Inflammatory macrophage treated with lipopolysaccharide for 1 hour (primary cell): Measurements from ENCODE around the gene FCGR2B.
"Not testable (repeated sequence)": the region's sequence is repeated elsewhere in the genome, so short reads cannot be mapped to it uniquely, and the experiment has no call there.

ENCODE experiments used
- DNase-seq, 2 donors: peaks; one replicate each; pipeline ENCODE4 v3.0.0-alpha.2; 2020 to 2022

Gene FCGR2B

DNA sequence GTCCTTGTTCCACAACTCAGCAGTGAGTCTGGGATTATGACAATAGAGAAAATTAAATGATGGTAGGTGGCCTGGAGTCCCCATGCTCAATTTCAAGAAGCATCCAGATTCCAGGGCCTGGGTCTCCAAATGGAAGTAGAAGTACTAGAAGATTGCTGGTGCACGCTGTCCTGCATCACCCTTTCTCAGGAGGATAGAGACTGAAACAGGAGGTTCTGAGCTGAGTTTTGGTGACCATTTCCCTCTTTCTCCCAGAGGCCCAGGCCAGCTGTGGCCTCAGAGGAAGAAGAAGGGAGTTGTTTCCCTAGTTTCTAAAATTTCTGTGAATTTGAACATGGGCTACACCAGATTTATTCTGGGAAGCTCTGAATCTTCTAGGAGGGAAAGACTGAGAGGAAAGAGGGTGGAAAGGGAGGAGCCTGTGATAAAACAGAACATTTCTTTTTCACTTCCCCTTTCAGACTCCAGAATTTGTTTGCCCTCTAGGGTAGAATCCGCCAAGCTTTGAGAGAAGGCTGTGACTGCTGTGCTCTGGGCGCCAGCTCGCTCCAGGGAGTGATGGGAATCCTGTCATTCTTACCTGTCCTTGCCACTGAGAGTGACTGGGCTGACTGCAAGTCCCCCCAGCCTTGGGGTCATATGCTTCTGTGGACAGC lies at the start of gene FCGR2B:
FCGR2B (plus strand) TSS at position 460 of the 656 bp plus-strand sequence; CDS start at position 559, 99 bp downstream.
- DNase-seq = not testable (repeated sequence)

DNA sequence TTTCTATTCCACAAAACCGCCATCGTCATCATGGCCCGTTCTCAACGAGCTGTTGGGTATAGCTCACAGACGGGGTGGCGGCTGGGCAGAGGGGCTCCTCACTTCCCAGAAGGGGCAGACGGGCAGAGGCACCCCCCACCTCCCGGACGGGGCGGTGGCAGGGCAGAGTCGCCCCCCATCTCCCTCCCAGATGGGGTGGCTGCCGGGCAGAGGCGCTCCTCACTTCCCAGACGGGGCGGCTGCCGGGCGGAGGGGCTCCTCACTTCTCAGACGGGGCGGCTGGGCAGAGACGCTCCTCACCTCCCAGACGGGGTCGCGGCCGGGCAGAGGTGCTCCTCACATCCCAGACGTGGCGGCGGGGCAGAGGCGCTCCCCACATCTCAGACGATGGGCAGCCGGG lies 46.5 kb upstream of the FCGR2B start:
- DNase-seq = not testable (repeated sequence)

DNA sequence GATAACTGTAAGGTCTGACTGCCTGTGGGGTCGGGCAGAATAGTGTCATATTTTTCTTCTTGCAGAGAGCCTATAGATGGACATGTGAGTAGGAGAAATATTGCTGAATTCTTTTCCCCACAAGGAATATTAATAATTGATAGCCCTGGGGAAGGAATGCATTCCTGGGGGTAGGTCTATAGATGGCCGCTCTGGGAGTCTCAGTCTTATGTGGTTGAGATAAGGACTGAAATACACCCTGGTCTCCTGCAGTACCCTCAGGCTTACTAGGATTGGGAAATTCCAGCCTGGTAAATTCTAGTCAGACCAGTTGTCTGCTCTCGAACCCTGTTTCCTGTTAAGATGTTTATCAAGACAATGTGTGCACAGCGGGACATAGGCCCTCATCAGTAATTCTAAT lies 44.4 kb upstream of the FCGR2B start:
- not testable (repeated sequence) for DNase-seq

DNA sequence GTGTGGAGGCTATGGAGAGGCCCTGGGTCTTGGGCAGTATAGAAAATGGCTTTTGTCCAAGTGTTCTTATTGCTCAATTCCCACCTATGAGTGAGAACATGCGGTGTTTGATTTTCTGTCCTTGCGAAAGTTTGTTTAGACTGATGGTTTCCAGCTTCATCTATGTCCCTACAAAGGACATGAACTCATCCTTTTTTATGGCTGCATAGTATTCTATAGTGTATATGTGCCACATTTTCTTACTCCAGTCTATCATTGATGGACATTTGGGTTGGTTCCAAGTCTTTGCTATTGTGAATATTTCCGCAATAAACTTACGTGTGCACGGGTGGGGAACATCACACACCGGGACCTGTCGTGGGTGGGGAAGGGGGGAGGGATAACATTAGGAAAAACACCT lies 42.5 kb upstream of the FCGR2B start:
- DNase-seq = not testable (repeated sequence)

DNA sequence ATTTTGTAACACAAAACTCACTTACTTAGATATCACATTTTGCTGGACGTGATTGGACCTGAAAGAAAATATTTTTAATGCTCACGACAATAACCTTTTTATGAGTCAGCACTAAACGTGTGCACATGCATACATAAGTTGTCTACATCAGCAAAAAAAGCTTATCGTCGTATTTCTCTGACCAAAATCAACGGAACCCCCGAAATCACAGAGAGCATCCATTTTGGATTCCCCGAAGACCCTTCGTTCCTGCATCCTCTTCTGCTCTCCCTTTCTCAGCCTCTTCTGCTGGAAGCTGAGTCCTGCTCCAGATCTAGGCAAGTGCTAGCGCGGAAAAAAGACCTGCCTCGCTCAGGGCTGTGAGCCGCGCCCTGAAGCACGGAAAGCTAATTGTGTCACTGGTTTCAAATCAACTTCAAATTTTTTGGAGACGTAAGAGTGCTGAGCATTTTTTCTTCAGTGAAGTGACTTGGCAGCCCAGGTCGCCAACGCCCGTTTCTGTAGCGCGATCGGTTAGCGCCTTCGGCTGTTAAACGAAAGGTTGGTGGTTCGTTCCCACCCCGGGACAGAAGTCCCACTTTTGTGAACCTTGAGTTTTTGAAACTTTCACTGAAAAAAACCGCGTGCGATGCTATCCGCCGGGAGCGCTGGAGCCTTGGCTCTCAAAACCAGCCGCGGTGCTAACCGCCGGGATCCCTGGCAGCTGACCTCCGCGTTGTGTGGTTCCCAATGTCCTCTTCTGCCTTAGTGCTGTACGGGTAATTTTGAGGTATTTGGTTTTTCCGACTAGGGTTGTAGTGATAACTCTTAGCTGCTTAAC lies 41.6 kb upstream of the FCGR2B start:
- peak; percentile 80 to 93 for DNase-seq

DNA sequence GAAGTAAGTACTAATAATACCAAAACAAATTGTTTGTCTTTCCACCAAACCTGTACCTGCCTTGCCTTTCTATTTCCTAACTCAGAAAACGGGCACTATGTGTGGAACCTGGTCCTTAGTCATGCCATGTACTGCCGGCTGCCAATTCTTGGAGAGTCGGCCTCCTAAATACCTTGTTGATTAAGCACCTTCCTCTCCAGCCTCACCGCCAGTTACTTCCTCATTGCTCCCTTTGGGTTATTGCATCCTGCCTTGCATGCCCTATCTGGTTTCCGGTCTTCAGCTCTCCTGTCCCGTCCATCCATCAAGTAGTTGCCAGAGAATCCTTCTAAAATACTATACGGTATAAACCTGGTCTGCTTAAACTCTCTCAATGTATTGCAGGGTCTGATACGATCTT lies 40.9 kb upstream of the FCGR2B start:
- peak in 1 of 2 donors; percentile 17 for DNase-seq

DNA sequence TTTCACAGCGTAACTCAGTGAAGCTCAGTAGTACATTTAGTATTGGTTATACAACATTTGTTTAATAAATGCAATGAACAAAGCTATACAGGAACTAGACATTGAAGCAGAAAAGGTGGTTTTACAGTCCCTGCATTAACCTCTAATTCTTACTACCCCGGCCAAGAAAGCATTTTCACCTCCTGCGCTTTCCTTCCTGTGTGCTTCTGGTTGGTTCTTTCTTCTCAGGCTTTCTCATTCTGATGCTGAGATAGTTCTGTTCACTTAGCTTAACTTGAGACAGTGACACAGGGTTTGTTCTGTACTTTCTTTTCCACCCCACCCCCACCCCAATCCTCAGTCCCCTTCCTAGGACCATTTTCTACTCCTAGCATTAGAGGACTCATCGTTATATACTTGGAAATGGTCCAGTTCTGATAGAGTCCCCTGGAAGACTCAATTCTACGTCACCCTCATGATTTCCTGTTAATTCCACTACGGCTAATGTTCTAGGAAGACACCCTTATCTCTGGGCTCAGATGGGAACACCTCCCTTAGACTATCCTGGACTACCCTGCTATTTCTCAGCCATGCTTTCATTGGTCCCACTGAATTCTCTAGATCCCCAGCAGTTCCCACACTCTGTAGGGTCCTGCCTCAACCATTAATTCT lies 39.4 kb upstream of the FCGR2B start:
- not testable (repeated sequence) for DNase-seq

DNA sequence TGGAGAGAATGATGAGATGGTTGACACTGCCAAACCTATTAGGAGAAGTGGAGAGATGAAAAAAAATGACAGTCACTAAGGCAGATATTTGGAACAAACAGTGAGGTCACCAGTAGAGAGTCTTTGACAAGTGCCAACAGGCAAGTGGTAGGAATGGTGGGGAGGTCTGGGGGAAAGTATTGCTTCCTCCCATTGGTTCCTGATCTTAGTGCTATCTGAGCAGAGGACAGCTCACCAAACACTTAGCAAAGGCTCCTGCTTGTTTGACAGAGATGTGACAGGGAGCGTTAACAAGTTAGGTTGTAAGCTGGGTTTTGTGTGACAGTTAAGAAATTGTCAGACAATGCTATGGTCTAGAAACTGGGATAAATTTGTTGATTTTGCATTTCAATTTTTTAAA lies 38.3 kb upstream of the FCGR2B start:
- DNase-seq = not testable (repeated sequence)

DNA sequence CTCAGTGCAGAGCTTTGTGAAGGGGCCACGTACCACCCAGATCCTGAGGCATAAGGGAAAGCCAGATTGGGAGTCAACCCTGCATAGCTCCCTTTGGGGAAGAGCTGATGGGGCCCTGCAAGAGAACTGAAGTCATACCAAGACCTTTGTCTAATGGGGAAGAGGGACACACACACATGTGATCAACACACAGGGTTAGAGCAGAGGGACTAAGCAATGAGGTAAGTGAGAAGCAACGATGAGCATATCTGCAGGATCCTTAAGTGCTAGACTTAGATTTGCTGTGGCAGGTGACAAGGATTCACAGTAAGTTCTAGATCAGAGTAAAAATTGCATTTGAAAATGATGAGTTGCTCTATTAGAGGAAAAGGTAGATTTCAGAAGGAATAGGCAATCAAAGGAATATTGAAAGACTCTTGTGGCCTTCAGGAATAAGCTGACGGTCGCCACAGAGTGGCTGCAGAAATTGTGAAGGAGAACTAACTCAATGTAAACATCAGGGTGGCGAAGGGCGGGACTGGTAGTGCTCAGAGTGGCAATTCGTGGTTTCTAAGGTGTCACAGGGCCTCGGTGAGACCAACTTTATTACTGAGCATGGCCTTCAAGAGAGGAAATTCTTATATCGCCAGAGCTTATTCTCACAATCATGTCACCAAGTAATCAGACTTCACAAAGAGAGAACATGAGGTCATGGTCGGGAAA lies 36.3 kb upstream of the FCGR2B start:
- not testable (repeated sequence) for DNase-seq

DNA sequence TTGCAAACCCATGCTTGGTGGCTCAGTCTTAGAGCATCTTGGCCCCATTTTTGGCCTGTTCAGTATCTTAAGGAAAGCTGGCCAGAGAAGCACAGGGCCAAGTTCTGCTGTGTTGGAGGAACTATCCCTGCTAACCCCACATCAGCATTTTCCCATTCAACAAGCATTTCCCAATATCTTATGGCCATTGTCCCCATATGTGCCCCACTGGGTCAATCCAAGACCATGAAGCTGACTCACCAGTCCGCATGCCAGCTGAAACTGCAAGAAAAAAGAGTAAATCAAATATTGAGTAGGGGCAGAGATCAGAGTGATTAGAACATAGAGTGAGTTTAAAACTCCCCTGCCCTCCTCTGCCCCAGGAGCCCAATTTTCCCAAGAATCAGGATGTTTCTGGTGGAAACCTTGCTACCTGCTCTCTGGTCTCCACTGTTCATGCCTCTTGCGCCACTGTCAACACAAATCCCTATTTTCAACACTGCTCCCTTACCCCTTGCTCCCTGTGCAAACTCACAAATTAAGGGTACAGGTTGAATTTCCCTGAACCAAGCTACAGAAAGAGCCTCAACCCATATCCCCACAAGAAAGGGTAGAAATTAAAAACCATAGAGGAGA lies 32.7 kb upstream of the FCGR2B start:
- DNase-seq = not testable (repeated sequence)

DNA sequence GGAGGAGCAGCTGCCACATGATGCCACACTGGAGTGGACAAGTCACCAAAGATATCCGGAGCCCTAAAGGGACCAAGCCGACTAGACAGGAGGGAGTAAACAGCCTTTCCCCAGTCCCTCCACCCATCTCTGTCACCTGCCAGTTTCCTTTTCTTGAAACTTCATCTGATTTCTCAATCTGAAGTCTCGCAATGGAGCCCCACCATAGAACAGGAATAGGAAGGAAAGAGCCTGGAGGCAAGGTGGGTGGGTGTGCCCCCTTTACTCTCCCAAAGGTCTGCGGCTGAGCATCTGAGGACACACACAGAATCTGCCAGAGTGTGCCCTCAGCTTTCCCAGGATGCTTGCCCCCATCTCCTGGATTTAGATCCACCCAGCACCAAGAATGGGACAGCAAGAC lies 31.9 kb upstream of the FCGR2B start, which contains the start of gene FCGR3B:
FCGR3B (minus strand) TSS at position 101 of the 400 bp plus-strand sequence; CDS start at position 19, 82 bp downstream.
- no peak for DNase-seq

DNA sequence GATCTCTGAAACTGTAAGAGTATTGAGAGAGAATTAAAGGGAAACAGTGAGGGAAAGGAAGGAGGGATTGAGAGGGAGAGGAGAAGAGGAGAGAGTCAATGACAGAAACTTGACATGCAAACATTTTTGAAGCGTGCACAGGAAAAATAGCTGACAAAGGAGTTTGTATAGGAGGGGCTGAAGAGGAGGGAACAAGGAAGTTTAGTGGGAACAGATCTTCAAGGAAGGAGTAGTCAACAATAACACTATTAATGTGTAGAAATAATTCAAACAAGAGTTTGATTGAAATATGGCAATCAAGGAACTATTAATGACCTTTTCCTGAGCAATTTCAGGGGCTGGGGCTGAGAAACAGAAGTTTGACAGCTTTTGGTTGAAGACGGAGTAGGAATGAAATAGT lies 27.9 kb upstream of the FCGR2B start:
- DNase-seq = not testable (repeated sequence)

DNA sequence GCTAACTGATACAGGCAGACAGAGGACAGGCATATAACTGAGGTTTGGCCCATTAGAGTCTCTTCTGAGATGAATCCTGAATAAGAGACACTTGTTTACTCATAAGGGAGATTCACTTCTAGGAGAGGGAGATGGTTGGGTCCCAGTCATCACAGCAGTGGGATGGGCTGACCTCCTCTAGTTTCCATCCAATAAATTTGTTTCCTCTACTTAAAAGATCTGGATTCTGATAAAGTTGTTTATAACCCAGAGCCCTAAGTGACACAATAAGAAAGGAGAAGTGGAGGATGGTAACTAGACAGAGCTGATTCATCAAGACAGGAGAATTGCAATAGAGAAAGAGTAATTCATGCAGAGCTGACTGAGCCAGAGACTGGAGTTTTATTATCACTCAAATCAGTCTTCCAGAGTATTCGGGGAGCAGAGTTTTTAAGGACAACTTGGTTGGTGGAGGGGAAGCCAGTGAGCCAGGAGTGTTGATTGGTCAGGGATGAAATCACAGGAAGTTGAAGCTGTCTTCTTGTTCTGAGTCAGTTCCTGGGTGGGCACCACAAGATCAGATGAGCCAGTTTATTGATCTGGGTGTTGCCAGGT lies 26.7 kb upstream of the FCGR2B start:
- DNase-seq = peak; percentile 26 to 54

DNA sequence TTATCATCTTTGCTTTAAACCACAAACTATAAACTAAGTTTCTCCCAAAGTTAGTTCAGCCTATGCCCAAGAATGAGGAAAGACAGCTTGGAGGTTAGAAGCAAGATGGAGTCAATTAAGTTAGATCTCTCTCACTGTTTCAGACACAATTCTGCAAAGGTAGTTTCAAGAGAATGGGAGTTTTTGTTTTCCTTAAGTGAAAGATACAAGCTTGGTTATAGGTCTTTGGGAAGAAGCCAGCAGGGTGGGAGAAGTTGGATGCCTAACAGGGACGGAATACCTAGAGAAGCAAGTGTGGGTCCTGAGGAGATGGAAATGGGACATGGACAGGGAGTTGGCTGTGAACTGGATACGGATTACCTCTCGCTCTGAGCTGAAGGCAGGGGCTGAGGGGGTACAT lies 26.0 kb upstream of the FCGR2B start:
- DNase-seq = not testable (repeated sequence)

DNA sequence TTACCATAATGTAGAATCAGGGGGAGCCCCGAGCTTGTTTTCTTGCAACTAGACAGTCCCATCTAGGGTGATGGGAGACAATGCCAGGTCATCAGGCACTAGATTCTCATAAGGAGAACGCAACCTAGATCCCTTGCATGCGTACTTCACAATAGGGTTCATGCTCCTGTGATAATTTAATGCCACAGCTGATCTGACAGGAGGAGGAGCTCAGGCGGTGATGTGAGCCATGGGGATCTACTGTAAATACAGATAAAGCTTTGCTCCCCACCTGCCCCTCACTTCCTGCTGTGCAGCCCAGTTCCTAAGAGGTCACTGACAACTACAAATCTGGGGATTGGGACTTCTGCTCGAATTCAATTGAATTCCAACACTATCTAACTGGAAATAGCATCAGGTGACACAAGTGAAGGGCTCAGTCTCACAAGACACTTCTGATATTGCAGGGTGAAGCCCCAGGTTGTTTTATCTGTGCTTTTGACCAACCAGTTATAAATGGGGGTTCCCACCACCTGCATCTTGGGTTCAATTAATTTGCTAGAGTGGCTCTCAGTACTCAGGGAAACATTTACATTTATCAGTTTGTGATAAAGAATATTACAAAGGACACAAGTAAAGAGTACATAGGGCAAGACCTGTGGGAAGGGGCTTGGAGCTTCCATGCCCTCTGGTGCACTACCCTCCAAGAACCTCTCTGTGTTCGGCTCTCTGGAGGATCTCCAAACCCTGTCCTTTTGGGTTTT lies 24.5 kb upstream of the FCGR2B start:
- DNase-seq = not testable (repeated sequence)

DNA sequence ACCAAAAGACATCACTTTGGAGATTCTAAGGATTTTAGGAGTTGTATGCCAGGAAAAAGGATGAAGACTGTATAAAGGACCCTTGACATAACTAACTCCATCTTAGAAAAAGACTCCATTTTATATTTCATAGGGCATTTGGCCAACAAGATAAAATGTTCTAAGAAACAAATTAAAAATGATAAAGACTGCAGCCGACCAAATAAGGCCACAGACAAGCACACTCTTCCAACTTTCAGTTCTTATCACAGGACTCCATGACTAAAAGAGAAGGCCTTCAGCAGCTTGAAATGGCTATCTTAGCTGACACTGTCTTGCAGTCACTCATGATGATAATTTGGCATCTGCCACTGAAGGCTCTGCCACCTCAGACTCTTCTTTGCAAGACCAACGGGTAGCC lies 23.7 kb upstream of the FCGR2B start:
- not testable (repeated sequence) for DNase-seq

DNA sequence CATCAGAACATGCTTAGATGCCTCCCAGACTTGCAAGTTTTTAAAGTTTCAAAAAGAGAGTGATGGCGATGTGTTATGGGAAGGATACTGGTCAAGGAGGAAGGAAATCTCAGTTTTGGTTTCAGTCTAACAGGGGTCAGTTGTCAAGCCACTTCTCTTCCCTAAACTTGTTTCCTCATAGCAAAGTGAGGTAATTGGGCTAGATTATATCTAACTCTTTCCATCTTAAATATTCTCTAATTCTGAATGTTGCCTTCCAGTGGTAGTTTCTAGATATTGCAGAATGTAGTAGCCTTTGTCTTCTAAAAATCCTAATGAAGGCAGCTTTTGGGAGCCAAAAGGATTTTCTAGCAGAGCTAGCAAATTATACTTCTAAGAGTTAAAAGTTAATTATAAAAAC lies 20.2 kb upstream of the FCGR2B start:
- DNase-seq = peak; percentile 88 to 91

DNA sequence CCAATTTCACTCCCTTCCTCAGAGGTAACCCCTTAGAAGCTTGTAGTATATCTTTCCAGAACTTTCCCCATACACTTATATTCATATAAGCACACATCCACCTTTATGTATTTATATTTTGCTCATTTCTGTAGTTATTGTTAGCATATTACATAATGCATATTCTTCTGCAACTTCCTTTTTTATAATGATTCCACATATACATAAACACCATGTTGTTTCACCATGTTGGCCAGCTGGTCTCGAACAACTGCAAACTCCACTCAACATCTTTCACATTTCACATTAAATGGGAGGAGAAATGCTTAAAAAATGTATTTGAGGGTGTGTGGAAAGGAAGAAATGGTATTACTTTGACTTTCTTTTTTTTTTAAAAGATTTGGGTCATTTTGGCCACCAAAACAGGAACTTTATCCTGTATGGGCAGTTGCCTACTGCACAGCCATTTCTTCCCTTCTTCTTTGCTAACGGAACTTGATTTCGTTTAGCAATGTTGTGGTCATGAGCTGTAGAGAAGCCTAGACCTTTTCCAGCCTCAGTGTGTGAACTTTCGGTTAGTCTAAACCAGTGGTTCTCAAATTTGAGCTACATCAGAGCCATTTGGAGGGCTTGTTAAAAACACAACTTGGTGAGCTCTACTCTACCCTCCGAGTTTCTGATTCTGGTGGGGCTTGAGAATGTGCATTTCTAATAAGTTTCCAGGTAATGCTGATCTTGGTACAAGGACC lies 19.3 kb upstream of the FCGR2B start:
- peak; percentile 32 to 39 for DNase-seq

DNA sequence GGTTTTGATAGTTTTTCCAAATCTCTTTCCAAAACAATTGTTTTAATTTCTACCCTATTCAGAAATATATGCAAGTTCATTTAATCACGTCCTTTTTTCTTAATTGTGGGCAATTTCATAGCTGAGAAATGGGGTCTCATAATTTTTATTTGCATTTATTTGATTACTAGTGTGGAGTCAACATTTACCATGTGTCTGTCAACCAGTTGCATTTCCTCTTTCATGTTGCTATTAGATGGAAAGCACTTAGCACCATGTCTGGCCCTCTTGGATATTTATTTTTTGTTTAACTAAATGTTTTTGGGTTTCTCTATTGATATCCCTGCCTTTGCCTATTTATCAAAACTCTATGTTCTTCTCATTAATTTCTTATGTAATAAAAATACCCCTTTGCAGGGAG lies 18.1 kb upstream of the FCGR2B start:
- DNase-seq = not testable (repeated sequence)
